ENCODE results near the gene ATXN7.

ATXN7 gene

GRCh38 chr3:63861306-63861705, 2.4 kb upstream of the ATXN7 start:
- H3K36me3 ChIP-seq (ENCODE audit: insufficient read depth, low read length): no peaks in the 10 kb centered on the region
- no peak overlapping the region for H3K4me3 ChIP-seq (ENCODE audit: low read length, poor library complexity, severe bottlenecking)
- H3K9me2 ChIP-seq (replicated peaks; ENCODE audit: low read depth, low read length): no peaks in the 10 kb centered on the region
- peaks cover 37% of the 10 kb centered on the region for H3K4me1 ChIP-seq (ENCODE audit: insufficient read depth, low read length, poor library complexity, severe bottlenecking)
- no peak overlapping the region for H2AFZ ChIP-seq (ENCODE audit: low read length)
- TF ChIP-seq CTCF (conservative IDR thresholded peaks at IDR 0.05; ENCODE audit: low read length) (no peak), EZH2phosphoT487 (IDR thresholded peaks at IDR 0.05; ENCODE audit: borderline replicate concordance) (no peak)
- H3K9me3 ChIP-seq (ENCODE audit: insufficient read depth, low read depth, low read length): no peaks in the 10 kb centered on the region
- peaks cover 6% of the 10 kb centered on the region for H3K27me3 ChIP-seq (ENCODE audit: insufficient read depth, low read length, poor library complexity, severe bottlenecking)
- H3F3A ChIP-seq (ENCODE audit: low read depth): no peaks in the 10 kb centered on the region
- peaks cover 19% of the 10 kb centered on the region for H4K20me1 ChIP-seq (ENCODE audit: insufficient read depth, low read length, poor library complexity, severe bottlenecking)
- H3K79me2 ChIP-seq (ENCODE audit: insufficient read depth, low read length): peaks cover 87% of the 10 kb centered on the region
- H3K4me2 ChIP-seq (ENCODE audit: low read depth, low read length, poor library complexity, severe bottlenecking): peak overlapping the region; percentile 76
- H3K9ac ChIP-seq (ENCODE audit: low read depth, low read length, poor library complexity, severe bottlenecking): no peak overlapping the region

- H3K36me3 ChIP-seq (ENCODE audit: insufficient read depth, low read length): no peaks in the 10 kb centered on the region
- peak overlapping the region; percentile 76 for H3K4me2 ChIP-seq (ENCODE audit: low read depth, low read length, poor library complexity, severe bottlenecking)
- peaks cover 89% of the 10 kb centered on the region for H3K79me2 ChIP-seq (ENCODE audit: insufficient read depth, low read length)
- H3K4me3 ChIP-seq (ENCODE audit: low read length, poor library complexity, severe bottlenecking): peak overlapping the region; percentile 83
- H3F3A ChIP-seq (ENCODE audit: low read depth): no peaks in the 10 kb centered on the region
- peaks cover 47% of the 10 kb centered on the region for H3K4me1 ChIP-seq (ENCODE audit: insufficient read depth, low read length, poor library complexity, severe bottlenecking)
- peaks cover 30% of the 10 kb centered on the region for H4K20me1 ChIP-seq (ENCODE audit: insufficient read depth, low read length, poor library complexity, severe bottlenecking)
- H3K9ac ChIP-seq (ENCODE audit: low read depth, low read length, poor library complexity, severe bottlenecking): peak overlapping the region; percentile 96
- H2AFZ ChIP-seq (ENCODE audit: low read length): peak overlapping the region; percentile 85
- no peaks in the 10 kb centered on the region for H3K9me2 ChIP-seq (replicated peaks; ENCODE audit: low read depth, low read length)
- peaks cover 6% of the 10 kb centered on the region for H3K27me3 ChIP-seq (ENCODE audit: insufficient read depth, low read length, poor library complexity, severe bottlenecking)
- TF ChIP-seq EZH2phosphoT487 (IDR thresholded peaks at IDR 0.05; ENCODE audit: borderline replicate concordance) (no peak), CTCF (conservative IDR thresholded peaks at IDR 0.05; ENCODE audit: low read length) (no peak)
- no peaks in the 10 kb centered on the region for H3K9me3 ChIP-seq (ENCODE audit: insufficient read depth, low read depth, low read length)
Measured at GRCh38 chr3:63862804-63863149, 890 bp upstream of the ATXN7 start.

GRCh38 chr3:63864008-63864964, 619 bp downstream of the ATXN7 start:
- H3K36me3 ChIP-seq (ENCODE audit: insufficient read depth, low read length): no peaks in the 10 kb centered on the region
- H3K4me3 ChIP-seq (ENCODE audit: low read length, poor library complexity, severe bottlenecking): peak overlapping the region; percentile 80
- H3K9me3 ChIP-seq (ENCODE audit: insufficient read depth, low read depth, low read length): no peaks in the 10 kb centered on the region
- H3K9ac ChIP-seq (ENCODE audit: low read depth, low read length, poor library complexity, severe bottlenecking): peak overlapping the region; percentile 91
- peaks cover 53% of the 10 kb centered on the region for H3K4me1 ChIP-seq (ENCODE audit: insufficient read depth, low read length, poor library complexity, severe bottlenecking)
- peak overlapping the region; percentile 91 for H3K4me2 ChIP-seq (ENCODE audit: low read depth, low read length, poor library complexity, severe bottlenecking)
- no peaks in the 10 kb centered on the region for H3F3A ChIP-seq (ENCODE audit: low read depth)
- H3K9me2 ChIP-seq (replicated peaks; ENCODE audit: low read depth, low read length): no peaks in the 10 kb centered on the region
- peaks cover 93% of the 10 kb centered on the region for H3K79me2 ChIP-seq (ENCODE audit: insufficient read depth, low read length)
- H2AFZ ChIP-seq (ENCODE audit: low read length): peak overlapping the region; percentile 69
- no peak for TF ChIP-seq EZH2phosphoT487 (IDR thresholded peaks at IDR 0.05; ENCODE audit: borderline replicate concordance)
- TF ChIP-seq CTCF (conservative IDR thresholded peaks at IDR 0.05; ENCODE audit: low read length): no peak
- peaks cover 42% of the 10 kb centered on the region for H4K20me1 ChIP-seq (ENCODE audit: insufficient read depth, low read length, poor library complexity, severe bottlenecking)
- H3K27me3 ChIP-seq (ENCODE audit: insufficient read depth, low read length, poor library complexity, severe bottlenecking): peaks cover 6% of the 10 kb centered on the region

Data from Loucy (cell line).